Renal pelvis (tissue), 4 donors: ENCODE measurements around the gene CAPN5. TPM values are rescaled to one million over a fixed set of nuclear protein-coding genes. Genes with fewer than 3 reads are reported as not detected.

ENCODE experiments used
- DNase-seq: peaks from one replicate; pipeline ENCODE4 v3.0.0-alpha.2; 2013
- polyA plus RNA-seq, 3 donors: library from polyadenylated mRNA; unstranded; fragments of 120-200 nt; gene quantifications; one replicate each; pipeline ENCODE4 v1.2.1, GENCODE V29; 2013; ENCODE audit not compliant: insufficient read length in 3 of 3

The CAPN5 gene
- polyA plus RNA-seq, 3 donors, result 30.0 to 34.0 (median 30.5) TPM

- no peak for DNase-seq
Observed at GRCh38 chr11:77113382-77114088, 46.8 kb downstream of the CAPN5 start.

- DNase-seq, result no peak
Observed at GRCh38 chr11:77114089-77114463, 47.3 kb downstream of the CAPN5 start.

GRCh38 chr11:77115181-77115611, 48.4 kb downstream of the CAPN5 start:
- DNase-seq, result no peak

GRCh38 chr11:77115956-77116355, 49.2 kb downstream of the CAPN5 start:
- DNase-seq, result no peak

- DNase-seq, result no peak
Observed at GRCh38 chr11:77117492-77117891, 50.7 kb downstream of the CAPN5 start.

GRCh38 chr11:77118086-77118485, 51.3 kb downstream of the CAPN5 start:
- no peak for DNase-seq

GRCh38 chr11:77118971-77119370, 52.2 kb downstream of the CAPN5 start:
- DNase-seq, result no peak

- DNase-seq, result no peak
Observed at GRCh38 chr11:77119531-77119936, 52.8 kb downstream of the CAPN5 start.

- no peak for DNase-seq
Observed at GRCh38 chr11:77120571-77120970, 53.8 kb downstream of the CAPN5 start.

GRCh38 chr11:77121096-77121640, 54.4 kb downstream of the CAPN5 start:
- DNase-seq, result no peak

- no peak for DNase-seq
Observed at GRCh38 chr11:77121876-77122575, 55.3 kb downstream of the CAPN5 start.

GRCh38 chr11:77122576-77123212, 55.9 kb downstream of the CAPN5 start:
- DNase-seq, result no peak

- no peak for DNase-seq
Observed at GRCh38 chr11:77123591-77123990, 56.8 kb downstream of the CAPN5 start.

GRCh38 chr11:77124041-77124440, 57.3 kb downstream of the CAPN5 start:
- no peak for DNase-seq

GRCh38 chr11:77124488-77124887, 57.7 kb downstream of the CAPN5 start:
- DNase-seq, result no peak

GRCh38 chr11:77125191-77125590, 58.4 kb downstream of the CAPN5 start:
- DNase-seq, result no peak

GRCh38 chr11:77125695-77126094, 58.9 kb downstream of the CAPN5 start:
- no peak for DNase-seq

GRCh38 chr11:77126156-77126775, 59.5 kb downstream of the CAPN5 start:
- DNase-seq, result no peak

- DNase-seq, result no peak
Observed at GRCh38 chr11:77126861-77127234, 60.1 kb downstream of the CAPN5 start.

GRCh38 chr11:77127235-77127911, 60.6 kb downstream of the CAPN5 start:
- DNase-seq, result peak; percentile 56

GRCh38 chr11:77127920-77128691, 61.3 kb downstream of the CAPN5 start, which contains the start of gene MYO7A:
TSS of gene MYO7A (plus strand) at chr11:77128246. CDS start at chr11:77130635, 2,389 bp downstream.
- peak; percentile 89 for DNase-seq
